RWPE1 (cell line): Measurements from ENCODE around the gene ARMC6.
A peak's percentile ranks its signal among the peaks of the same experiment; 100 is the strongest.

Experiments used
- CTCF ChIA-PET: fragments of 350-600 bp; sonication (Branson Sonifier 250); formaldehyde crosslinking; extraction: SDS; loops from one replicate; lab custom pipeline; 2021; lab: Yijun Ruan, JAX
- POLR2A ChIA-PET: fragments of 400-600 bp; formaldehyde crosslinking; extraction: SDS; loops from one replicate; lab custom pipeline; 2020; ENCODE audit warnings: antibody characterized with exemption; ENCODE audit not compliant: low non-redundant PET; lab: Yijun Ruan, JAX
- DNase-seq: peaks from one replicate; pipeline ENCODE4 v3.0.0; 2012; ENCODE audit warnings: low spot score
- H3K27ac ChIP-seq: fragments of 450-650 bp; 2 replicates; pipeline ENCODE4 v1.5.1; 2017
- CTCF ChIP-seq: fragments of 450-650 bp; conservative IDR thresholded peaks from 2 replicates; pipeline ENCODE4 v1.5.1; 2017; ENCODE audit warnings: low read depth, mild to moderate bottlenecking

The ARMC6 gene

GRCh38 chr19:19034204-19034624, 811 bp downstream of the ARMC6 start:
- H3K27ac ChIP-seq = peak overlapping the region; percentile 92
- CTCF ChIA-PET = no interaction called here
- peak; percentile 91 for DNase-seq

GRCh38 chr19:19039901-19040300, 6.5 kb downstream of the ARMC6 start:
- H3K27ac ChIP-seq = no peak overlapping the region
- POLR2A ChIA-PET = no interaction called here
- CTCF ChIA-PET = interaction anchor here (0.6 kb wide), 1 partner anchor 96 kb away, joined by 4 read pairs; no protein-coding TSS in a partner anchor
- no peak for DNase-seq
- TF ChIP-seq CTCF = no peak

More at GRCh38 chr19:19034204-19034624, 811 bp downstream of the ARMC6 start:
- POLR2A ChIA-PET = no interaction called here
- no peak for TF ChIP-seq CTCF

- ChIA-PET CTCF (interaction anchor here (0.6 kb wide), 1 partner anchor 96 kb away, joined by 4 read pairs; no protein-coding TSS in a partner anchor), POLR2A (no interaction called here)
- H3K27ac ChIP-seq = peak overlapping the region; percentile 44
- DNase-seq = no peak
- no peak for TF ChIP-seq CTCF
Observed at GRCh38 chr19:19040417-19040816, 7.0 kb downstream of the ARMC6 start.

GRCh38 chr19:19042732-19043280, 9.4 kb downstream of the ARMC6 start:
- ChIA-PET CTCF (no interaction called here), POLR2A (no interaction called here)
- TF ChIP-seq CTCF = no peak
- H3K27ac ChIP-seq = no peak overlapping the region
- DNase-seq = no peak

- no peak for DNase-seq
- 0 out of 2 replicates have a peak overlapping the region, but pooled peaks have one; percentile 0 for H3K27ac ChIP-seq
- CTCF ChIA-PET = no interaction called here
- POLR2A ChIA-PET = no interaction called here
- TF ChIP-seq CTCF = no peak
Observed at GRCh38 chr19:19043481-19043880, 10.1 kb downstream of the ARMC6 start.

GRCh38 chr19:19043881-19044280, 10.5 kb downstream of the ARMC6 start:
- no peak for TF ChIP-seq CTCF
- CTCF ChIA-PET = no interaction called here
- POLR2A ChIA-PET = no interaction called here

More at GRCh38 chr19:19043881-19044280, 10.5 kb downstream of the ARMC6 start:
- no peak for DNase-seq
- H3K27ac ChIP-seq = 0 out of 2 replicates have a peak overlapping the region, but pooled peaks have one; percentile 0
